Left lung (tissue), 10 donors: ENCODE measurements around the gene AGAP1. TPM values are rescaled to one million over a fixed set of nuclear protein-coding genes. Genes with fewer than 3 reads are reported as not detected.
A peak's percentile ranks its signal among the peaks of the same experiment; 100 is the strongest.

ENCODE experiments used
- ATAC-seq: fragments of 200-7000 bp; cut with Tn5 transposase; one replicate; pipeline ENCODE4 v1.9.1; 2020; ENCODE audit warnings: moderate library complexity
- DNase-seq, 4 donors: peaks; one replicate each; pipeline ENCODE4 v3.0.0-alpha.2; 2013 to 2020
- H3K27ac ChIP-seq, 2 donors: fragments of 200-600 bp; sonication (generic) in 1 of 2; one replicate each; pipeline versions ENCODE4 v1.5.0 to v1.8.0; 2020 to 2021
- H3K27me3 ChIP-seq, 2 donors: fragments of 200-600 bp; sonication (generic) in 1 of 2; one replicate each; pipeline versions ENCODE4 v1.5.0 to v1.8.0; 2020 to 2021
- H3K36me3 ChIP-seq, 2 donors: fragments of 200-600 bp; sonication (generic) in 1 of 2; one replicate each; pipeline versions ENCODE4 v1.5.0 to v1.8.0; 2020 to 2021
- H3K4me1 ChIP-seq, 2 donors: fragments of 200-600 bp; one replicate each; pipeline ENCODE4 v1.8.0; 2021
- H3K4me3 ChIP-seq, 2 donors: fragments of 200-600 bp; sonication (generic) in 1 of 2; one replicate each; pipeline versions ENCODE4 v1.5.0 to v1.8.0; 2020 to 2021; ENCODE audit warnings: mild to moderate bottlenecking in 1 of 2
- H3K9me3 ChIP-seq, 2 donors: fragments of 200-600 bp; sonication (generic) in 1 of 2; one replicate each; pipeline versions ENCODE4 v1.5.0 to v1.8.0; 2020 to 2021
- intact Hi-C, 2 donors: fragments of 100-400 bp; cut with DNase I; formaldehyde crosslinking; loops; one replicate each; pipeline versions ENCODE4 v1.11.2 to v1.14.2; 2022
- polyA plus RNA-seq, 6 donors: library from polyadenylated mRNA; unstranded; fragments of 120-200 nt; gene quantifications; one replicate each; pipeline ENCODE4 v1.2.1, GENCODE V29; 2013; ENCODE audit not compliant: insufficient read length in 6 of 6
- total RNA-seq, 2 donors: library from RNA; stranded (reverse); fragmentation: NEBNext Ultra II Directional; extraction: Animal tissue kit (Norgen Biotek cat#: 25700); gene quantifications; one replicate each; pipeline ENCODE4 v1.2.1, GENCODE V29; 2021
- TF ChIP-seq, protein P1 (sequence below), 2 donors: fragments of 200-600 bp; sonication (generic) in 1 of 2; IDR thresholded peaks; one replicate each; pipeline versions ENCODE4 v1.5.0 to v1.8.0; 2021; ENCODE audit warnings: antibody characterized with exemption in 2 of 2
- donor health status: DM: no; HTN: yes; CAD: no.
- donor health status: DM: no; HTN: no; CAD: no.

Gene AGAP1
- total and polyA plus RNA-seq, 8 donors: 13.1 to 25.4 (median 22.4) TPM

DNA sequence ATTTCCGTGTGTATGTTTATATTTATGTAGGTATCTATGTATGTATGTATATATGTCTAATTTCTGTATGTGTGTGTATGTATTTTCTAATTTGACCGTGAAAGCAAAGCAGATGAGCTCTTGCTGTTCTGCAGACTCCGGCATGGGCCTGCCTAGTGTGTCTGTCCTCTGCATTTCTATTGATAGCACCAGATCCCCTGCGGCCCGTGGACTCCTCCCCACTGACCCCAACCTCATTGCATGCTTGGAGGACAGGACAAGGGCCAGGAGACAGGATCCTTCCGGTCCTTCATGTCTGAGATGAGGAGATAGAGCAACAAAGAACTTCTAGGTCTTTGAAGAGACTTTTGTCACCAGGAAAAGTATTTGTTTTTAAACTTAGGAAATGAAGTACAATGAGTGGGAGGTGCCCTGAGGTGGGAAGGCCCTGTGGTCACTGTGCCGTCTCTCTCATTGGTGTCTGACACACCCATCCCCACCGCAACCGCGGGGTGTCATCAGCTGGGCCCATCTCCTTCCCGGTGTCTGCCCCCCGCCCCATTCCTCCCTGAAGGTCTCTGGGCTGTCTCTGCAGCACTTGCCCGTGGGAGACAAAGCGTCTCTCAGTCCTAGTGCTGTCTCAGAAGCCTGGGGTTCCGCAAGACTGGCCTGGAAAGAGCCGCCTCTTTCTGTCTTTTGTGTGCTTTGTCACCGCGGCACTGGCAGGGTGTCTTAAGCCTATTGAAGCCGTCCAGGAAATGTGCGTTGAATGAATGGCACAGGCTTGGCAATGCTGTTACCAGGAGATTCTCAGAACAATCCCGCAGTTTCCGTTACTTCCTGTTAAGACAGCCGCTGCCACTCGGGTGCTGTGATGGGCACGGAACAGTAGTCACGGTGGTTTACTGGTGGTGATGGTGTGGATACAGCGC, 216.4 kb downstream of the AGAP1 start:
- DNase-seq: no peak
- Histone ChIP-seq H3K4me1 (no peaks in the 10 kb centered on the region), H3K36me3 (no peaks in the 10 kb centered on the region), H3K4me3 (no peak overlapping the region), H3K27ac (peak overlapping the region; percentile 4 to 57), H3K27me3 (no peaks in the 10 kb centered on the region), H3K9me3 (no peaks in the 10 kb centered on the region)
- no peak for ATAC-seq
- intact Hi-C loops: no loop called here
- TF ChIP-seq, protein P1, sequence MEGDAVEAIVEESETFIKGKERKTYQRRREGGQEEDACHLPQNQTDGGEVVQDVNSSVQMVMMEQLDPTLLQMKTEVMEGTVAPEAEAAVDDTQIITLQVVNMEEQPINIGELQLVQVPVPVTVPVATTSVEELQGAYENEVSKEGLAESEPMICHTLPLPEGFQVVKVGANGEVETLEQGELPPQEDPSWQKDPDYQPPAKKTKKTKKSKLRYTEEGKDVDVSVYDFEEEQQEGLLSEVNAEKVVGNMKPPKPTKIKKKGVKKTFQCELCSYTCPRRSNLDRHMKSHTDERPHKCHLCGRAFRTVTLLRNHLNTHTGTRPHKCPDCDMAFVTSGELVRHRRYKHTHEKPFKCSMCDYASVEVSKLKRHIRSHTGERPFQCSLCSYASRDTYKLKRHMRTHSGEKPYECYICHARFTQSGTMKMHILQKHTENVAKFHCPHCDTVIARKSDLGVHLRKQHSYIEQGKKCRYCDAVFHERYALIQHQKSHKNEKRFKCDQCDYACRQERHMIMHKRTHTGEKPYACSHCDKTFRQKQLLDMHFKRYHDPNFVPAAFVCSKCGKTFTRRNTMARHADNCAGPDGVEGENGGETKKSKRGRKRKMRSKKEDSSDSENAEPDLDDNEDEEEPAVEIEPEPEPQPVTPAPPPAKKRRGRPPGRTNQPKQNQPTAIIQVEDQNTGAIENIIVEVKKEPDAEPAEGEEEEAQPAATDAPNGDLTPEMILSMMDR (IDR thresholded peaks at IDR 0.05): no peak

GRCh38 chr2:235710933-235711332, 217.1 kb downstream of the AGAP1 start:
- Histone ChIP-seq H3K27me3 (no peaks in the 10 kb centered on the region), H3K36me3 (no peaks in the 10 kb centered on the region), H3K4me3 (no peak overlapping the region), H3K9me3 (no peaks in the 10 kb centered on the region), H3K27ac (peak overlapping the region in 1 of 2 donors; percentile 57), H3K4me1 (no peaks in the 10 kb centered on the region)
- ATAC-seq (no peak), DNase-seq (peak in 1 of 4 donors; percentile 57)
- intact Hi-C loops: no loop called here
- TF ChIP-seq, protein P1 (IDR thresholded peaks at IDR 0.05): no peak

DNA sequence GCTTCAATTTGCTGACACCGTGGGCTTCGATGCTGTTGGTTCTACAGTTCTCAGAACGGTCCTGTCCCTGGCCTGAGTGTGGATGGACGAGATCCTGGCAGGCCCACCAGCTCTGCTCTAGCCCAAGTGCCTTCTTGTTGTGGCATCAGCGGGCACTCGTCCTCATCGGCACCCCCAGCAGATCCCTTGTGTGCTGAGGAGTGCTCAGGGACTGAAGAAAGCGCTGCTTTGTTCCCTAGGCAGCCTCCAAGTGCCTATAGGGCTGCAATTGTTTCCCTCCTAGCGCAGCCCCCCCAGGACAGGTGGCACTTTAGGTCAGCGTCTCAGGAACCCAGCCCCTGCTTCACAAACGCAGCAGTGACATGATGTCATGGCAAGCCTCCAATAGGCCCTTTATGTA, 217.7 kb downstream of the AGAP1 start:
- intact Hi-C loops: no loop called here

DNA sequence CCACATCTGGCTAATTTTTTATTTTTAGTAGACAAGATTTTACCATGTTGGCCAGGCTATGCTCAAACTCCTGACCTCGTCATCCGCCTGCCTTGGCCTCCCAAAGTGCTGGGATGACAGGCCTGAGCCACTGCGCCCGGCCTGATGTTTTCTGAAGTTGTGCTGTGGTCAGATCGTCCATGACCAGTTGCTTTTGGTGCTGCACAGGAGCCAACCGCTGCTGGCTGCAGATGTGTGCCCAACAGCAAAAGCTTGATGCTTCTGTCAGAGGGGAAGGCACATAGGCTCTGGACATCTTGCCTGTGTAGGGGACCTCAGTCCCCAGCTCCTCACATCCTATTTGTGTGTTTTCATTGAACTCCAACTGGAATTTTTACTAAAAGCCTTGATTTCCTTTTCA, 218.3 kb downstream of the AGAP1 start:
- TF ChIP-seq, protein P1 (IDR thresholded peaks at IDR 0.05): no peak
- Histone ChIP-seq H3K4me3 (no peak overlapping the region), H3K9me3 (no peaks in the 10 kb centered on the region), H3K27me3 (no peaks in the 10 kb centered on the region), H3K27ac (no peak overlapping the region), H3K36me3 (no peaks in the 10 kb centered on the region), H3K4me1 (no peaks in the 10 kb centered on the region)
- intact Hi-C loops: no loop called here
- DNase-seq (peak in 1 of 4 donors; percentile 60), ATAC-seq (no peak)

More for the DNA sequence above, 217.7 kb downstream of the AGAP1 start:
- H3K4me1 ChIP-seq: no peaks in the 10 kb centered on the region
- TF ChIP-seq, protein P1 (IDR thresholded peaks at IDR 0.05): no peak
- no peaks in the 10 kb centered on the region for H3K9me3 ChIP-seq
- H3K27me3 ChIP-seq: no peaks in the 10 kb centered on the region
- H3K27ac ChIP-seq: no peak overlapping the region
- no peak for ATAC-seq
- H3K4me3 ChIP-seq: no peak overlapping the region
- H3K36me3 ChIP-seq: no peaks in the 10 kb centered on the region
- peak in 2 of 4 donors; percentile 22 to 51 for DNase-seq

DNA sequence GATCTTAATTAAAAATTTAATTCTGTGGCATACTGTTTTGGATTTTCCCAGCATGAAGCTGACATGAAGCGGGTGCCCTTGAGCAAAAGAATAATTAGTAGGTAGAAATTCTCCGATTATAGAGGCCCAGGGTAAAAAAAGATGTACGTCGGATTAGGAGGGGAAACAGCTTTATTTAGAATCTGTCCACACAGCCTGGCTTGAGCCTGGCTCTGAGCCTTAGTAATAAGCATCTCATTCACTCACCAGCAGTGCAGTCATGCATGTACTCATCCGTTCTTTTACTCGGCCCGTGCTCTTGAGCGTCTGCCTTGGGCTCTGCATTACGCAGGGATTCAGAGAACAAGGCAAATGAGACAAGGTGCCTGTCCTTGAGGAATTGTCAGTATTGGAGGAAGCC, 219.3 kb downstream of the AGAP1 start:
- TF ChIP-seq, protein P1 (IDR thresholded peaks at IDR 0.05): no peak
- ATAC-seq (no peak), DNase-seq (no peak)
- no peaks in the 10 kb centered on the region for H3K9me3 ChIP-seq
- no peaks in the 10 kb centered on the region for H3K27me3 ChIP-seq
- H3K36me3 ChIP-seq: no peaks in the 10 kb centered on the region
- H3K4me3 ChIP-seq: no peak overlapping the region
- H3K4me1 ChIP-seq: no peaks in the 10 kb centered on the region
- intact Hi-C loops: no loop called here
- no peak overlapping the region for H3K27ac ChIP-seq
